GM10266 (cell line): ENCODE measurements around the gene ITGAL.
"Not testable (repeated sequence)": the region's sequence is repeated elsewhere in the genome, so short reads cannot be mapped to it uniquely, and the experiment has no call there.

Experiments
- DNase-seq: peaks from one replicate; pipeline ENCODE4 v3.0.0; 2012; ENCODE audit errors: extremely low spot score
- TF ChIP-seq, protein P1 (sequence below): IDR thresholded peaks from 2 replicates; pipeline ENCODE4 v1.5.1; 2012; ENCODE audit warnings: mild to moderate bottlenecking, low read depth; ENCODE audit not compliant: control insufficient read depth, insufficient read depth; ENCODE audit errors: missing control alignments

The ITGAL gene

DNA sequence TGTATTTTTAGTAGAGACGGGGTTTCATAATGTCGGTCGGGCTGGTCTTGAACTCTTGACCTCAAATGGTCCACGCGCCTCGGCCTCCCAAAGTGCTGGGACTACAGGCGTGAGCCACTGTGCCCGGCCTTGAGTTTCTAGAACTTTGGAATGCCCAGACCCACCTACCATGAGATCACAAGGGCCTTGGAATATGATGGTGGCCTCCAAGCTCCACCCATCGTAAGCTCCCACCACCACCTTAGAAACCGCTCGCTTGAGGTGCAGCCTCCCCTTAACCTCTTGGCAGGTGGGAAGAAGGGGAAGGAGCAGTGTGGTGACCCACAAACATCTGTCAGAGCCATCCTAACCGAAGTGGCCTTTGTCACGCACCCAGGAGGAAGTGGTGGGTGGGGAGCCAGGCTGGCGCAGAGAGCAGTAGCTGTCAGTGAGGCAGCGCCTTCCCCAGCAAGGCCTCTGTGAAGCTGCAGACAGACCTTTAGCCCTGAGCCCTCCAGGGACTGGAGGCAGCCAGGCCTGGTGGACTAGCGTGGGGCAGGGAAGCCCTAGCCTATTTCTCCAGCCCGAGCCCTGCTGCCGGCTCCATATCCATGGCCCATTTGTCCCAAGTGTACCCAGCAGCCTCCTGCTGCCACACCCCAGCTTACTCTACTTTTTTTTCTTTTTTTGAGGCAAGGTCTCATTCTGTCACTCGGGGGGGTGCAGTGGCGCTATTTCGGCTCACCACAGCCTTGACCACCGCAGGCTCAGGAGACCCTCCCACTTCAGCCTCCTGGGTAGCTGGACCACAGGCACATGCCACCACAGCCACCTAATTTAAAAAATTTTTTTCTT, 13.8 kb upstream of the ITGAL start:
- peak; percentile 68 for DNase-seq
- TF ChIP-seq, protein P1, sequence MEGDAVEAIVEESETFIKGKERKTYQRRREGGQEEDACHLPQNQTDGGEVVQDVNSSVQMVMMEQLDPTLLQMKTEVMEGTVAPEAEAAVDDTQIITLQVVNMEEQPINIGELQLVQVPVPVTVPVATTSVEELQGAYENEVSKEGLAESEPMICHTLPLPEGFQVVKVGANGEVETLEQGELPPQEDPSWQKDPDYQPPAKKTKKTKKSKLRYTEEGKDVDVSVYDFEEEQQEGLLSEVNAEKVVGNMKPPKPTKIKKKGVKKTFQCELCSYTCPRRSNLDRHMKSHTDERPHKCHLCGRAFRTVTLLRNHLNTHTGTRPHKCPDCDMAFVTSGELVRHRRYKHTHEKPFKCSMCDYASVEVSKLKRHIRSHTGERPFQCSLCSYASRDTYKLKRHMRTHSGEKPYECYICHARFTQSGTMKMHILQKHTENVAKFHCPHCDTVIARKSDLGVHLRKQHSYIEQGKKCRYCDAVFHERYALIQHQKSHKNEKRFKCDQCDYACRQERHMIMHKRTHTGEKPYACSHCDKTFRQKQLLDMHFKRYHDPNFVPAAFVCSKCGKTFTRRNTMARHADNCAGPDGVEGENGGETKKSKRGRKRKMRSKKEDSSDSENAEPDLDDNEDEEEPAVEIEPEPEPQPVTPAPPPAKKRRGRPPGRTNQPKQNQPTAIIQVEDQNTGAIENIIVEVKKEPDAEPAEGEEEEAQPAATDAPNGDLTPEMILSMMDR, result no peak

DNA sequence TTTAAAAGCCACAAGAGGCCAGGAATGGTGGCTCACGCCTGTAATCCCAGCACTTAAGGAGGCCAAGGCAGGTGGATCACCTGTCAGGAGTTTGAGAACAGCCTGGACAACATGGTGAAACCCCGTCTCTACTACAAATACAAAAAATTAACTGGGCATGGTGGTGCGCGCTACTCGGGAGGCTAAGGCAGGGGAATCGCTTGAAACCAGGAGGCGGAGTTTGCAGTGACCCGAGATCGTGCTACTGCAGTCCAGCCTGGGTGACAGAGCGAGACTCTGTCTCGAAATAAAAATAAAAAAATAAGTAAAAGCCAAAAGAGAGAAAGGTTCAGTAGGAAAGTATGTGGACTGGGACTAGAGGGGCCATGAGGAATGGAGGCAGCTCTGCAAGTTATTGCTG, 13.1 kb upstream of the ITGAL start:
- TF ChIP-seq, protein P1, result no peak
- no peak for DNase-seq

DNA sequence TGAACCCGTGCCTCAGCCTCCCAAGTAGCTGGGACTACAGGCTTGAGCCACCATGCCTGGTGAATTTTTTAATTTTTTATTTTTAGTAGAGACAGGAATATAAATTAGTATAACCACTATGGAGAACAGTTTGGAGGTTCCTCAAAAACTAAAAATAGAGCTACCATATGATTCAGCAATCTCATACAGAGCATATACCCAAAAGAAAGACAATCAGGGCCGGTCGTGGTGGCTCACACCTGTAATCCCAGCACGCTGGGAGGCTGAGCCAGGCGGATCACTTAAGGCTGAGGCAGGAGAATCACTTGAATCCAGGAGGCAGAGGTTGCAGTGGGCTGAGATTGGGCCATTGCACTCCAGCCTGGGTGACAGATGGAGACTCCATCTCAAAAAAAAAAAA, 11.1 kb upstream of the ITGAL start:
- not testable (repeated sequence) for DNase-seq

DNA sequence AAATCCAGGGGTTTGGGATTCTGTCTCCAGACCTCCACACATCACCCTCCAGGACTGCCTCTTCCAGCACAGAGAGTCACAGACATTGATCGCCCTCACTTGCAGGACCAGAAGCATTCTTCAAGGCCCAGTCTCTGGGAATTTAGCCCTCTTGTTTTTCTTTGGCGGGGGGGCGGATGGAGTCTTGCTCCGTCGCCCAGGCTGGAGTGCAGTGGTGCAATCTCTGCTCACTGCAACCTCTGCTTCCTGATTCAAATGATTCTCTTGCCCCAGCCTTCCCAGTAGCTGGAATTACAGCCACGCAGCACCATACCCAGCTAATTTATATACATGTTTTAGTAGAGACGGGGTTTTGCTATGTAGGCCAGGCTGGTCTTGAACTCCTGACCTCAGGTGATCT, 8.5 kb upstream of the ITGAL start:
- TF ChIP-seq, protein P1, result no peak
- DNase-seq, result no peak

DNA sequence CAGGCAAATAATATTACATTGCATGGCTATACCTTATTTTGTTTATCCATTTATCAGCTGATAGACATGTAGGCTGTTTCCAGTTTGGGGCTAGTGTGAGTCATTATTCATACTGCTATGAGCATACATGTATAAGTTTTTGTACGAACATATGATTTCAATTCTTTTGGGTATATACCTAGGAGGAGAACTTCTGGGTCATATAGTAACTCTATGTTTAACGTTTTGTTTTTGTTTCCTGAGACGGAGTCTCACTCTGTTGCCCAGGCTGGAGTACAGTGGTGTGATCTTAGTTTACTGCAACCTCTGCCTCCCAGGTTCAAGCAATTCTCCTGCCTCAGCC, 2.4 kb upstream of the ITGAL start:
- no peak for DNase-seq
- TF ChIP-seq, protein P1, result no peak

DNA sequence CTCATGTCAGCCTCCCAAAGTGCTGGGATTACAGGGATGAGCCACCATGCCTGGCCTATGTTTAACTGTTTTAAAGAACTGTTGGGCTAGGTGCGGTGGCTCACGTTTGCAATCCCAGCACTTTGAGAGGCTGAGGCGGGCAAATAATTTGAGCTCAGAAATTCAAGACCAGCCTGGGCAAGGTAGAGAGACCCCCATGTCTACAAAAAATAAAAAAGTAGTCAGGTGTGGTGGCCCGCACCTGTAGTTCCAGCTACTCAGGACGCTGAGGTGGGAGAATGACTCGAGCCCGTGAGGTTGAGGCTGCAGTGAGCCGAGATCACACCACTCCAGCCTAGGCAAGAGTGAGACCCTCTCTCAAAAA, 1.9 kb upstream of the ITGAL start:
- TF ChIP-seq, protein P1, result no peak
- DNase-seq, result no peak

DNA sequence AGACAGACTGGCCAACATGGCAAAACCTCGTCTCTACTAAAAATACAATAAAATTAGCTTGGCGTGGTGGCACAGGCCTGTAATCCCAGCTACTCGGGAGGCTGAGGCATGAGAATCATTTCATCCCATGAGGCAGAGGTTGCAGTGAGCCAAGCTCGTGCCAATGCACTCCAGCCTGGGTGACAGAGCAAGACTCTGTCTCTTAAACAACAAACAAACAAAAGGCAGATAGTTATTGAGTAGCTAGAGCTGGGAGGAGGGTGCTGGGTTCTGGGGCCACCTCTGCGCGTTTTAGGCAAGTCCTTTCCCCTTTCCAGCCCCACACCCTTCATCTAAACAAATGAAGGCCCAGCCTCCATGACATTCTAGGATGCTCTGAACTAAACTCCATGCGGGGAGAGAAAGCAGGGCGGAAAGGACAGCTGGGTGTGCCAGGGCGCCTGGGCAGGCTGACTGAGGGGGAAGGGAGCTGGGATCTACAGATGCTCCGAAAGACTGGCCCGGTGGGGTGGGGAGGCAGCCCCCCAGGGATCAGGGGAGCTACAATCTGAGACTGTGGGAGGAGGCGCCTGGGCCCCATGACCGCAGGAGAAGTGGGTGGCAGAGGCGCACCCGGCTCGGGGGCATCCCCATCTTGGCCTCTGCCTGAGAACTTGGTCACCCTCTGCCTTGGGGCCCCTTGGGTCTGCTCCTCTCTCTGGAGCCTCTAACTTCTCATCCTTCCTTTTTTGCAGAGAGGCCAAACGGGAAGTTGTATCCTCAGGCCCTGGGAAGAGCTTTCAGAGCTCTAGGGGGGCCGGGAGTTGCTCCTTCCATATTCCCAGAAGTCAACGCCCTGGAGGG, 910 bp downstream of the ITGAL start:
- TF ChIP-seq, protein P1, result no peak
- DNase-seq, result peak; percentile 77
